Right lung (tissue), 5 donors: Measurements from ENCODE around the gene PTPRK. TPM values are rescaled to one million over a fixed set of nuclear protein-coding genes. Genes with fewer than 3 reads are reported as not detected.
"Not testable (repeated sequence)": the region's sequence is repeated elsewhere in the genome, so short reads cannot be mapped to it uniquely, and the experiment has no call there.

Source experiments
- DNase-seq, 2 donors: peaks; one replicate each; pipeline ENCODE4 v3.0.0-alpha.2; 2013
- polyA plus RNA-seq, 5 donors: library from polyadenylated mRNA; unstranded; fragments of 120-200 nt; gene quantifications; one replicate each; pipeline versions ENCODE4 v1.2.1 to v1.2.3, GENCODE V29; 2013; ENCODE audit warnings: inconsistent platforms in 1 of 5, low replicate concordance in 1 of 5; ENCODE audit not compliant: insufficient read length in 5 of 5, insufficient read depth in 1 of 5

The PTPRK gene
- polyA plus RNA-seq, 5 donors, result 55.4 to 92.1 (median 85.6) TPM

GRCh38 chr6:128029826-128030225 is 490.6 kb downstream of the PTPRK start:
- no peak for DNase-seq

GRCh38 chr6:128028183-128028582 is 492.2 kb downstream of the PTPRK start:
- DNase-seq, result no peak

GRCh38 chr6:128025478-128025877 is 494.9 kb downstream of the PTPRK start:
- no peak for DNase-seq

- no peak for DNase-seq
Observed at GRCh38 chr6:128024969-128025368, 495.4 kb downstream of the PTPRK start.

GRCh38 chr6:128024046-128024445 is 496.4 kb downstream of the PTPRK start:
- DNase-seq, result no peak

- DNase-seq, result no peak
Observed at GRCh38 chr6:128018821-128019220, 501.6 kb downstream of the PTPRK start.

- no peak for DNase-seq
Observed at GRCh38 chr6:128017288-128017687, 503.1 kb downstream of the PTPRK start.

- no peak for DNase-seq
Observed at GRCh38 chr6:128007658-128008057, 512.7 kb downstream of the PTPRK start.

GRCh38 chr6:128005009-128005408 is 515.4 kb downstream of the PTPRK start:
- no peak for DNase-seq

- DNase-seq, result no peak
Observed at GRCh38 chr6:128000363-128000762, 520.0 kb downstream of the PTPRK start.

- no peak for DNase-seq
Observed at GRCh38 chr6:127998985-127999384, 521.4 kb downstream of the PTPRK start.

GRCh38 chr6:127997496-127998164 is 522.8 kb downstream of the PTPRK start:
- no peak for DNase-seq

GRCh38 chr6:127996925-127997324 is 523.5 kb downstream of the PTPRK start:
- no peak for DNase-seq

- DNase-seq, result no peak
Observed at GRCh38 chr6:127992144-127992543, 528.3 kb downstream of the PTPRK start.

- no peak for DNase-seq
Observed at GRCh38 chr6:127990074-127990473, 530.3 kb downstream of the PTPRK start.

GRCh38 chr6:127980996-127981395 is 539.4 kb downstream of the PTPRK start:
- no peak for DNase-seq

GRCh38 chr6:127978185-127978584 is 542.2 kb downstream of the PTPRK start:
- DNase-seq, result not testable (repeated sequence)

- DNase-seq, result no peak
Observed at GRCh38 chr6:127976796-127977195, 543.6 kb downstream of the PTPRK start.

- no peak for DNase-seq
Observed at GRCh38 chr6:127976111-127976510, 544.3 kb downstream of the PTPRK start.

GRCh38 chr6:127972815-127973214 is 547.6 kb downstream of the PTPRK start:
- DNase-seq, result no peak

GRCh38 chr6:127971945-127972391 is 548.4 kb downstream of the PTPRK start:
- no peak for DNase-seq

GRCh38 chr6:127971386-127971785 is 549.0 kb downstream of the PTPRK start:
- no peak for DNase-seq

GRCh38 chr6:127969701-127970100 is 550.7 kb downstream of the PTPRK start:
- DNase-seq, result no peak

- DNase-seq, result no peak
Observed at GRCh38 chr6:127968394-127968793, 552.0 kb downstream of the PTPRK start.
